Neural cell (in vitro differentiated cells): ENCODE results near the gene LHFPL2. TPM values are rescaled to one million over a fixed set of nuclear protein-coding genes. Genes with fewer than 3 reads are reported as not detected.

Experiments used
- H2AFZ ChIP-seq: fragments of 200-600, 300-800 bp; sonication (generic), shearing (Covaris generic); 2 replicates; pipeline ENCODE4 v1.6.0; 2014; ENCODE audit warnings: low read depth, mild to moderate bottlenecking, antibody characterized with exemption, low read length, moderate library complexity
- H3F3A ChIP-seq: fragments of 200-600 bp; shearing (Covaris generic); 2 replicates; pipeline ENCODE4 v1.6.1; 2016; ENCODE audit warnings: mild to moderate bottlenecking, moderate library complexity, mixed read lengths, antibody characterized with exemption, low read length; ENCODE audit not compliant: insufficient read depth, poor library complexity, severe bottlenecking
- H3K27ac ChIP-seq: fragments of 200-600, 300-800 bp; sonication (generic), shearing (Covaris generic); 2 replicates; pipeline ENCODE4 v1.5.1; 2014; ENCODE audit warnings: mild to moderate bottlenecking, low read length, moderate library complexity
- H3K27me3 ChIP-seq: fragments of 300-800, 200-600 bp; sonication (generic), shearing (Covaris generic); 2 replicates; pipeline ENCODE4 v1.6.0; 2014; ENCODE audit warnings: mild to moderate bottlenecking, low read depth, low read length, moderate library complexity; ENCODE audit not compliant: insufficient read depth
- H3K36me3 ChIP-seq: fragments of 300-800, 200-600 bp; sonication (generic), shearing (Covaris generic); 2 replicates; pipeline ENCODE4 v1.5.1; 2014; ENCODE audit warnings: mild to moderate bottlenecking, antibody characterized with exemption, low read length, moderate library complexity; ENCODE audit not compliant: insufficient read depth
- H3K4me2 ChIP-seq: fragments of 300-800, 200-600 bp; sonication (generic), shearing (Covaris generic); 2 replicates; pipeline ENCODE4 v1.6.0; 2014; ENCODE audit warnings: mild to moderate bottlenecking, low read length
- H3K4me3 ChIP-seq: fragments of 300-800, 200-600 bp; sonication (generic), shearing (Covaris generic); 2 replicates; pipeline ENCODE4 v1.5.1; 2014; ENCODE audit warnings: mild to moderate bottlenecking, low read length, moderate library complexity
- H3K79me2 ChIP-seq: fragments of 200-600 bp; shearing (Covaris generic); replicated peaks from 2 replicates; pipeline ENCODE4 v1.6.0; 2014; ENCODE audit warnings: mild to moderate bottlenecking, low read length, moderate library complexity; ENCODE audit not compliant: insufficient read depth
- H3K9ac ChIP-seq: fragments of 300-800, 200-600 bp; sonication (generic), shearing (Covaris generic); 2 replicates; pipeline ENCODE4 v1.6.1; 2016; ENCODE audit warnings: mild to moderate bottlenecking, low read length, mixed read lengths
- H3K9me2 ChIP-seq: fragments of 200-600 bp; shearing (Covaris generic); 2 replicates; pipeline ENCODE4 v1.6.1; 2016; ENCODE audit warnings: mild to moderate bottlenecking, low read length, mixed read lengths; ENCODE audit not compliant: insufficient read depth
- H3K9me3 ChIP-seq: fragments of 200-600, 300-800 bp; sonication (generic), shearing (Covaris generic); 2 replicates; pipeline ENCODE4 v1.6.1; 2016; ENCODE audit warnings: mild to moderate bottlenecking, mixed run types, low read length, moderate library complexity, mixed read lengths
- H4K20me1 ChIP-seq: fragments of 200-600 bp; shearing (Covaris generic); 2 replicates; pipeline ENCODE4 v1.6.1; 2016; ENCODE audit warnings: mild to moderate bottlenecking, mixed run types; ENCODE audit not compliant: insufficient read depth
- EP300 ChIP-seq: fragments of 450-650 bp; conservative IDR thresholded peaks from 2 replicates; pipeline ENCODE4 v1.6.1; 2014; ENCODE audit warnings: antibody characterized with exemption, mild to moderate bottlenecking, moderate library complexity; ENCODE audit not compliant: poor library complexity, severe bottlenecking
- EZH2 ChIP-seq: fragments of 200-600, 300-800 bp; shearing (Covaris generic), sonication (generic); IDR thresholded peaks from 2 replicates; pipeline ENCODE4 v1.6.1; 2014; ENCODE audit warnings: antibody characterized with exemption, low read length, borderline replicate concordance, mild to moderate bottlenecking; ENCODE audit not compliant: insufficient read depth, poor library complexity, severe bottlenecking
- MXI1 ChIP-seq: fragments of 450-650 bp; conservative IDR thresholded peaks from 2 replicates; pipeline ENCODE4 v1.6.1; 2014; ENCODE audit warnings: antibody characterized with exemption, mild to moderate bottlenecking; ENCODE audit not compliant: poor library complexity, severe bottlenecking
- POLR2AphosphoS5 ChIP-seq: IDR thresholded peaks from 2 replicates; pipeline ENCODE4 v1.6.1; 2012
- RAD21 ChIP-seq: fragments of 450-650 bp; conservative IDR thresholded peaks from 2 replicates; pipeline ENCODE4 v1.6.1; 2014; ENCODE audit warnings: antibody characterized with exemption, mild to moderate bottlenecking, moderate library complexity
- SMC3 ChIP-seq: fragments of 450-650 bp; conservative IDR thresholded peaks from 2 replicates; pipeline ENCODE4 v1.6.1; 2014; ENCODE audit warnings: antibody characterized with exemption, mild to moderate bottlenecking, moderate library complexity; ENCODE audit not compliant: poor library complexity
- TAF1 ChIP-seq: IDR thresholded peaks from 2 replicates; pipeline ENCODE4 v1.6.1; 2012; ENCODE audit warnings: low read depth
- polyA plus RNA-seq: library from polyadenylated mRNA; depleted of rRNA; stranded (reverse); fragments of >200 nt; gene quantifications from 2 replicates; pipeline ENCODE4 v1.2.3, GENCODE V29; 2014
- TF ChIP-seq, protein P1 (sequence below): fragments of 450-650 bp; IDR thresholded peaks from 2 replicates; pipeline ENCODE4 v1.5.1; 2014; ENCODE audit warnings: antibody characterized with exemption, mild to moderate bottlenecking, moderate library complexity; ENCODE audit not compliant: poor library complexity, severe bottlenecking
- TF ChIP-seq, protein P2 (sequence below): IDR thresholded peaks from 2 replicates; pipeline ENCODE4 v1.6.1; 2012; ENCODE audit warnings: borderline replicate concordance

The LHFPL2 gene
- polyA plus RNA-seq, 1 donor from 2014 or later, result 1.6 TPM

DNA sequence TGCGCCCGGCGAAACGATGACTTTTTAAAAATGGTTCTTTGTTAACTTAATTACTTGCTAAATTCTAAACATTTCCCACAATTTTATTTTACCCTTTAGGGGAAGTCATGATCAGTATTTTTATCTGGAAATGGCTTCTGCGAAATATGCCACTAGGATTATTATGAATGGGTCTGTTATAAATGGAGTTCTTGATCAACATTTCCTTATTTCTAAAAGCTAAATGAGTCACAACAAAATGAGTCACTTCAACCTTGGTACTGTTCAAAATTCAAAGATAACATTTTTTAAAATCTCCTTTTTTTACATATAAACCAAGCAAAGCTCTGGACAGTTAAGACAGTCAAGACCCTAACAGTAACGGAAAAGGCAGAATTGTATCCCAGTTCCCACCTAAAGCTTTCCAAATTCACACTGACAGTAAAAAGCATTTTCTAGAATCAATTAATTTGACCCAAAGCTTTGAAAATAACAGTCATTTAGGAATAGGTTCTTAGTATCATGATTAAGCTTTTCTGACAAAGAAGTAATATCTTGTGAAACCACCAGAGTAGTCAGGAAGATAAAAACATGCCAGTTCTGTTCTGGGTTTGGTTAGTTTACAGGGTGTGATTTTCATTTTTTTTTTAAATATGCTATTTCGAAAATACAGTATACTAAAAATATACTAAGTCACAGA lies 81.7 kb downstream of the LHFPL2 start:
- Histone ChIP-seq H3F3A (no peaks in the 10 kb centered on the region), H3K36me3 (no peaks in the 10 kb centered on the region), H3K4me3 (no peak overlapping the region), H3K9ac (no peak overlapping the region), H4K20me1 (no peaks in the 10 kb centered on the region), H3K9me2 (no peaks in the 10 kb centered on the region), H3K27me3 (no peaks in the 10 kb centered on the region), H3K27ac (no peak overlapping the region), H3K79me2 (no peaks in the 10 kb centered on the region), H3K9me3 (no peaks in the 10 kb centered on the region), H3K4me2 (no peak overlapping the region), H2AFZ (no peak overlapping the region)
- TF ChIP-seq EP300, result no peak
- TF ChIP-seq RAD21, result no peak
- TF ChIP-seq, protein P1, sequence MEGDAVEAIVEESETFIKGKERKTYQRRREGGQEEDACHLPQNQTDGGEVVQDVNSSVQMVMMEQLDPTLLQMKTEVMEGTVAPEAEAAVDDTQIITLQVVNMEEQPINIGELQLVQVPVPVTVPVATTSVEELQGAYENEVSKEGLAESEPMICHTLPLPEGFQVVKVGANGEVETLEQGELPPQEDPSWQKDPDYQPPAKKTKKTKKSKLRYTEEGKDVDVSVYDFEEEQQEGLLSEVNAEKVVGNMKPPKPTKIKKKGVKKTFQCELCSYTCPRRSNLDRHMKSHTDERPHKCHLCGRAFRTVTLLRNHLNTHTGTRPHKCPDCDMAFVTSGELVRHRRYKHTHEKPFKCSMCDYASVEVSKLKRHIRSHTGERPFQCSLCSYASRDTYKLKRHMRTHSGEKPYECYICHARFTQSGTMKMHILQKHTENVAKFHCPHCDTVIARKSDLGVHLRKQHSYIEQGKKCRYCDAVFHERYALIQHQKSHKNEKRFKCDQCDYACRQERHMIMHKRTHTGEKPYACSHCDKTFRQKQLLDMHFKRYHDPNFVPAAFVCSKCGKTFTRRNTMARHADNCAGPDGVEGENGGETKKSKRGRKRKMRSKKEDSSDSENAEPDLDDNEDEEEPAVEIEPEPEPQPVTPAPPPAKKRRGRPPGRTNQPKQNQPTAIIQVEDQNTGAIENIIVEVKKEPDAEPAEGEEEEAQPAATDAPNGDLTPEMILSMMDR, result no peak
- no peak for TF ChIP-seq POLR2AphosphoS5
- TF ChIP-seq SMC3, result no peak
- TF ChIP-seq, protein P2, sequence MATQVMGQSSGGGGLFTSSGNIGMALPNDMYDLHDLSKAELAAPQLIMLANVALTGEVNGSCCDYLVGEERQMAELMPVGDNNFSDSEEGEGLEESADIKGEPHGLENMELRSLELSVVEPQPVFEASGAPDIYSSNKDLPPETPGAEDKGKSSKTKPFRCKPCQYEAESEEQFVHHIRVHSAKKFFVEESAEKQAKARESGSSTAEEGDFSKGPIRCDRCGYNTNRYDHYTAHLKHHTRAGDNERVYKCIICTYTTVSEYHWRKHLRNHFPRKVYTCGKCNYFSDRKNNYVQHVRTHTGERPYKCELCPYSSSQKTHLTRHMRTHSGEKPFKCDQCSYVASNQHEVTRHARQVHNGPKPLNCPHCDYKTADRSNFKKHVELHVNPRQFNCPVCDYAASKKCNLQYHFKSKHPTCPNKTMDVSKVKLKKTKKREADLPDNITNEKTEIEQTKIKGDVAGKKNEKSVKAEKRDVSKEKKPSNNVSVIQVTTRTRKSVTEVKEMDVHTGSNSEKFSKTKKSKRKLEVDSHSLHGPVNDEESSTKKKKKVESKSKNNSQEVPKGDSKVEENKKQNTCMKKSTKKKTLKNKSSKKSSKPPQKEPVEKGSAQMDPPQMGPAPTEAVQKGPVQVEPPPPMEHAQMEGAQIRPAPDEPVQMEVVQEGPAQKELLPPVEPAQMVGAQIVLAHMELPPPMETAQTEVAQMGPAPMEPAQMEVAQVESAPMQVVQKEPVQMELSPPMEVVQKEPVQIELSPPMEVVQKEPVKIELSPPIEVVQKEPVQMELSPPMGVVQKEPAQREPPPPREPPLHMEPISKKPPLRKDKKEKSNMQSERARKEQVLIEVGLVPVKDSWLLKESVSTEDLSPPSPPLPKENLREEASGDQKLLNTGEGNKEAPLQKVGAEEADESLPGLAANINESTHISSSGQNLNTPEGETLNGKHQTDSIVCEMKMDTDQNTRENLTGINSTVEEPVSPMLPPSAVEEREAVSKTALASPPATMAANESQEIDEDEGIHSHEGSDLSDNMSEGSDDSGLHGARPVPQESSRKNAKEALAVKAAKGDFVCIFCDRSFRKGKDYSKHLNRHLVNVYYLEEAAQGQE, result no peak
- no peak for TF ChIP-seq TAF1
- TF ChIP-seq MXI1, result no peak
- no peak for TF ChIP-seq EZH2

DNA sequence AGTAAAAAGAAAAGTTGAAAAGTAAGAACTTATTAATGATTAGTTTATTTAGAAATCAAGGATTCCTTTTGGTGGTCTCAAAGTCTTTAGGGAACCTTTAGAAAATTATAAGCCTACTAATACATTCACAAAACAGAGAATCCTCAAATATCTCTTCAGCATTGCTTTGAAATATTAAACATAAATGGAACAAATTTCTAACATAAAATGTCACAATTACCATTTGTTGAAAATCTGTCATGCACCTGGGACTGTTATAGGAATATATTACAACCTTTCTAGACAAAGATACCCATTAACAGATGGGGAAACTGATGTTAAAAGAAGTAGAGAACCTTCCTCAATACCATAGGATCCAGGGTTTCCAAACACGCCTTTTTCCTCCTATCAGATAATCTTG lies 83.2 kb downstream of the LHFPL2 start:
- H3K9me3 ChIP-seq, result no peaks in the 10 kb centered on the region
- no peaks in the 10 kb centered on the region for H3K36me3 ChIP-seq
- H3K27ac ChIP-seq, result no peak overlapping the region
- H3K4me3 ChIP-seq, result no peak overlapping the region
- TF ChIP-seq EZH2, result no peak
- no peak for TF ChIP-seq RAD21
- TF ChIP-seq TAF1, result no peak
- no peak for TF ChIP-seq POLR2AphosphoS5
- no peak for TF ChIP-seq EP300
- H3F3A ChIP-seq, result no peaks in the 10 kb centered on the region
- no peaks in the 10 kb centered on the region for H3K27me3 ChIP-seq
- no peaks in the 10 kb centered on the region for H3K79me2 ChIP-seq
- no peak overlapping the region for H2AFZ ChIP-seq
- H4K20me1 ChIP-seq, result no peaks in the 10 kb centered on the region
- H3K4me2 ChIP-seq, result no peak overlapping the region
- H3K9ac ChIP-seq, result no peak overlapping the region
- H3K9me2 ChIP-seq, result no peaks in the 10 kb centered on the region
